OCI-LY1 (cell line): ENCODE data around the gene SPAG9.
"Not testable (repeated sequence)": the region's sequence is repeated elsewhere in the genome, so short reads cannot be mapped to it uniquely, and the experiment has no call there.

Experiments used
- H2AFZ ChIP-seq: fragments of 200-600 bp; sonication (generic), shearing (Covaris generic); 2 replicates; pipeline ENCODE4 v1.6.0; 2014; ENCODE audit warnings: antibody characterized with exemption, mild to moderate bottlenecking, low read length
- H3F3A ChIP-seq: fragments of 200-600 bp; sonication (generic), shearing (Covaris generic); 2 replicates; pipeline ENCODE4 v1.6.0; 2014; ENCODE audit warnings: mild to moderate bottlenecking, antibody characterized with exemption, low read length, moderate library complexity; ENCODE audit not compliant: insufficient read depth
- H3K27ac ChIP-seq: fragments of 200-600 bp; sonication (generic); 2 replicates; pipeline ENCODE4 v1.5.1; 2014; ENCODE audit warnings: low read length, mixed run types, mild to moderate bottlenecking, low read depth; ENCODE audit not compliant: poor library complexity, severe bottlenecking
- H3K27me3 ChIP-seq: fragments of 200-600 bp; sonication (generic); 2 replicates; pipeline ENCODE4 v1.6.0; 2014; ENCODE audit warnings: antibody characterized with exemption, mild to moderate bottlenecking, low read length, moderate library complexity; ENCODE audit not compliant: insufficient read depth
- H3K36me3 ChIP-seq: fragments of 200-600 bp; sonication (generic); 2 replicates; pipeline ENCODE4 v1.6.1; 2014; ENCODE audit warnings: mild to moderate bottlenecking, antibody characterized with exemption, low read length, moderate library complexity, mixed read lengths; ENCODE audit not compliant: insufficient read depth
- H3K4me1 ChIP-seq: fragments of 200-600 bp; sonication (generic); 2 replicates; pipeline ENCODE4 v1.5.1; 2014; ENCODE audit warnings: mild to moderate bottlenecking, low read length, moderate library complexity; ENCODE audit not compliant: insufficient read depth, severe bottlenecking
- H3K4me2 ChIP-seq: fragments of 200-600 bp; sonication (generic), shearing (Covaris generic); 2 replicates; pipeline ENCODE4 v1.6.1; 2014; ENCODE audit warnings: low read length
- H3K4me3 ChIP-seq: fragments of 200-600 bp; sonication (generic); 2 replicates; pipeline ENCODE4 v1.5.1; 2014; ENCODE audit warnings: low read length, low read depth, mild to moderate bottlenecking, mixed read lengths; ENCODE audit not compliant: poor library complexity, severe bottlenecking
- H3K79me2 ChIP-seq: fragments of 200-600 bp; shearing (Covaris generic); 2 replicates; pipeline ENCODE4 v1.6.1; 2016; ENCODE audit warnings: mixed run types, low read length, mixed read lengths; ENCODE audit not compliant: insufficient read depth
- H3K9ac ChIP-seq: fragments of 200-600 bp; sonication (generic), shearing (Covaris generic); 2 replicates; pipeline ENCODE4 v1.6.1; 2014; ENCODE audit warnings: mild to moderate bottlenecking, low read length, mixed read lengths
- H3K9me2 ChIP-seq: fragments of 200-600 bp; sonication (generic), shearing (Covaris generic); 2 replicates; pipeline ENCODE4 v1.6.1; 2014; ENCODE audit warnings: low read depth, mild to moderate bottlenecking, low read length, mixed read lengths
- H3K9me3 ChIP-seq: fragments of 200-600 bp; shearing (Covaris generic); 2 replicates; pipeline ENCODE4 v1.6.1; 2014; ENCODE audit warnings: low read length, mixed read lengths
- H4K20me1 ChIP-seq: fragments of 200-600 bp; sonication (generic), shearing (Covaris generic); 2 replicates; pipeline ENCODE4 v1.6.0; 2016; ENCODE audit warnings: mild to moderate bottlenecking, low read length; ENCODE audit not compliant: insufficient read depth
- CTCF ChIP-seq: fragments of 200-600 bp; sonication (generic), shearing (Covaris generic); IDR thresholded peaks from 2 replicates; pipeline ENCODE4 v1.5.1; 2017; ENCODE audit warnings: mild to moderate bottlenecking, antibody characterized with exemption, low read length, moderate library complexity, mixed read lengths
- EZH2 ChIP-seq: fragments of 200-600 bp; sonication (generic), shearing (Covaris generic); IDR thresholded peaks from 2 replicates; pipeline ENCODE4 v1.8.0; 2017; ENCODE audit warnings: borderline replicate concordance, mixed run types, mild to moderate bottlenecking, antibody characterized with exemption, low read length, moderate library complexity, mixed read lengths

The SPAG9 gene

DNA sequence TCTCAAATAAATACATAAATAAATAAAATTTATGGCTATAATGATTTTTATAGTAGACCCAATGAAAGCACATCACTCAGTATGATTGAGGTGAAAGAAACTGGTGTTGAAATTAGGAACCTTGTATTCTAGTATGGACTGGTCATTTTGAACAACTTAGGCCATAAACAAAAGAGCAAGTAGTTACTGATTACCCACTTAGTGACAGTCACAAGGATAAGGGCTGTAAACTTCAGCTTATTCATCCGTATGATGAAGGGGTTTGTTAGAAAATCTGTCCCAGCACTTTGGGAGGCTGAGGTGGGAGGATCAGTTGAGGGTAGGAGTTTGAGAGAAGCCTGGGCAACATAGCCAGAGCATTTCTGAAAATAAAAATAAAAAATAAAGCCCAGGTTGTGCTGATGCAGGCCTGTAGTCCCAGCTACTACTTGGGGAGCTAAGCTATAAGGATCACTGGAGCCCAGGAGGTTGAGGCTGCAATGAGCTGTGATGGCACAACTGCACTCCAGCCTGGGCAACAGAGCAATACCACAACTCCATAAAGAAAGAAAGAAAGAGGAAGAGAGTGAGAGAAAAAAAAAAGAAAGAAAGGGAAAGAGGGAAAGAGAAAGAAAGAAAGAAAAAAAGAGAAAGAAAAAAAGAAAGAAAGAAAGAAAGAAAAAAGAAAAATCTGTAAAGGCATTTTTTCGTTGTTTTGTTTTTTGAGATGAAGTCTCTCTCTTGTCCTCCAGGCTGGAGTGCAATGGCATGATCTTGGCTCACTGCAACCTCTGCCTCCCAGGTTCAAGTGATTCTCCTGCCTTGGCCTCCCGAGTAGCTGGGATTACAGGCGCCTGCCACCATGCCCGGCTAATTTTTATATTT lies 4.2 kb upstream of the SPAG9 start:
- H3K9ac ChIP-seq, result no peak overlapping the region
- H3K27ac ChIP-seq, result no peak overlapping the region
- H2AFZ ChIP-seq, result no peak overlapping the region

GRCh38 chr17:51122473-51123115 lies 1.9 kb upstream of the SPAG9 start:
- H3K4me2 ChIP-seq, H3K9me3 ChIP-seq, H3K27ac ChIP-seq, H2AFZ ChIP-seq, H3K36me3 ChIP-seq, H3K9ac ChIP-seq, H3K4me3 ChIP-seq, H4K20me1 ChIP-seq, H3K9me2 ChIP-seq, H3K27me3 ChIP-seq, H3F3A ChIP-seq: not testable (repeated sequence)
- Histone ChIP-seq H3K4me1 (peaks cover 24% of the 10 kb centered on the region), H3K79me2 (peaks cover 21% of the 10 kb centered on the region)

More for the DNA sequence above, 4.2 kb upstream of the SPAG9 start:
- no peak for TF ChIP-seq EZH2
- TF ChIP-seq CTCF, result no peak
- H3F3A ChIP-seq, result no peaks in the 10 kb centered on the region
- H3K4me3 ChIP-seq, result no peak overlapping the region
- no peaks in the 10 kb centered on the region for H3K36me3 ChIP-seq
- H4K20me1 ChIP-seq, result no peaks in the 10 kb centered on the region
- H3K79me2 ChIP-seq, result no peaks in the 10 kb centered on the region
- no peaks in the 10 kb centered on the region for H3K9me2 ChIP-seq
- no peaks in the 10 kb centered on the region for H3K27me3 ChIP-seq
- H3K4me2 ChIP-seq, result no peak overlapping the region
- peaks cover 11% of the 10 kb centered on the region for H3K4me1 ChIP-seq
- H3K9me3 ChIP-seq, result no peaks in the 10 kb centered on the region

DNA sequence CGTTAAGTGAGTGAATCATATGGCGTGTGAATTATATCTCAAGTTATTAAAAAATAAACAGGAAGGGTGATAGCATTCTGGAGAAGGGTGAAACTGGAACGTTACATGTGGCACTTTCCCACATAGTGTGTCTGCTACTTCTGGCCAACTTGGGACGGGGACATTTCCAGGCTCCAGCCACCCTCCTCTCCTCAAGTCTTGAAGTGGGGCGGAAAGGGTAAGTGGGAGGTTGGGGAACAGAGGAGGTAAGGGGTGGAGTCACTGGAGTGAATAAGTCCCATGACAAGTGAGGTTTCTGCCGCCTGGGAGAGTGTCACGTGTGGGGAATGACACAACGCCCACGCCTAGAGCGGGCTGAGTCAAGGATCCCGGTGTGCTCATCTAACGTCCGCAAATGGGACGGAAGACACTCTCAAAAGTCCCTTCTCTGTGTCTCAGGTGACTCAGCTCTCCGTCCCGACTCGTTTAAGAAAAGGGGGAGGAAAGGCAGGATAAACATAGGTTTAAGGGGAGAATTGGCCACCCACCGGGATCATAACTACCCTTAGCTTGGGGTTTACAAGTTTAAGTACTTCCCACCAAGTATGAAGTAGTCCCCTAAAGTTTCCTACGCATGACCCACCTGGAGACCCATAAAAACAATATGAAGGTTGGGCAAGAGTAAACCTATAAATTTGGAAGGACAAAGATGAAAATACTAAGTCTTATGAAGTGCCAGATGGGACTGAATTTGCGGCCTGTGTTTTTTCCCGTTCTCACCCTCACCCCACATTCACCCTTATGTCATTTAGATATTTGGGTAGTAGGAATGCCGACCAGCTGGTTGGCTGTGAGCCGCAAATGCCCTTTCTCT lies 1.2 kb upstream of the SPAG9 start:
- Histone ChIP-seq H4K20me1 (no peaks in the 10 kb centered on the region), H3K4me3 (peak overlapping the region; percentile 78), H3K9me3 (no peaks in the 10 kb centered on the region), H3K79me2 (peaks cover 28% of the 10 kb centered on the region), H3K4me1 (peaks cover 32% of the 10 kb centered on the region), H2AFZ (no peak overlapping the region), H3K9me2 (no peaks in the 10 kb centered on the region), H3K27me3 (no peaks in the 10 kb centered on the region), H3K36me3 (no peaks in the 10 kb centered on the region), H3K4me2 (peak overlapping the region; percentile 95), H3F3A (no peaks in the 10 kb centered on the region), H3K27ac (peak overlapping the region; percentile 72), H3K9ac (peak overlapping the region; percentile 90)
- TF ChIP-seq EZH2 (no peak), CTCF (no peak)
